ENCODE results near the gene YEATS2.

The YEATS2 gene

DNA sequence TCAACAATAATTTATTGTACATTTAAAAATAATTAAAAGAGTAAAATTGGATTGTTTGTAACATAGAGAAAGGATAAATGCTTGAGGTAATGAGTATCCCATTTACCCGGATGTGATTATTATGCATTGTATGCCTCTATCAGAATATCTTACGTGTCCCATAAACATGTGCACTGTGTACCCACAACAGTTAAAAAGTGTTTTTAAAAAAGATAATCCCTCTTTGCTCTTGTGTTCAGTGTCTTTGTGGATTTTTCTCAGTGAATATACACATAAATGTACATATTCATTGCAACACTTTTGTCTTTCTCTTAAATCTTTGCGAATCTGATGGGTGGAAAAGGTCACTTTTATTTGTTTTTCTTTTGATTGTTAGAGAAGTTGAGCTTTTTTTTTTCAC, 20.4 kb downstream of the YEATS2 start:
- intact Hi-C loops (cut with DNase I; ENCODE audit: low total_unique reads), result no loop called here
- TF ChIP-seq, protein P1, sequence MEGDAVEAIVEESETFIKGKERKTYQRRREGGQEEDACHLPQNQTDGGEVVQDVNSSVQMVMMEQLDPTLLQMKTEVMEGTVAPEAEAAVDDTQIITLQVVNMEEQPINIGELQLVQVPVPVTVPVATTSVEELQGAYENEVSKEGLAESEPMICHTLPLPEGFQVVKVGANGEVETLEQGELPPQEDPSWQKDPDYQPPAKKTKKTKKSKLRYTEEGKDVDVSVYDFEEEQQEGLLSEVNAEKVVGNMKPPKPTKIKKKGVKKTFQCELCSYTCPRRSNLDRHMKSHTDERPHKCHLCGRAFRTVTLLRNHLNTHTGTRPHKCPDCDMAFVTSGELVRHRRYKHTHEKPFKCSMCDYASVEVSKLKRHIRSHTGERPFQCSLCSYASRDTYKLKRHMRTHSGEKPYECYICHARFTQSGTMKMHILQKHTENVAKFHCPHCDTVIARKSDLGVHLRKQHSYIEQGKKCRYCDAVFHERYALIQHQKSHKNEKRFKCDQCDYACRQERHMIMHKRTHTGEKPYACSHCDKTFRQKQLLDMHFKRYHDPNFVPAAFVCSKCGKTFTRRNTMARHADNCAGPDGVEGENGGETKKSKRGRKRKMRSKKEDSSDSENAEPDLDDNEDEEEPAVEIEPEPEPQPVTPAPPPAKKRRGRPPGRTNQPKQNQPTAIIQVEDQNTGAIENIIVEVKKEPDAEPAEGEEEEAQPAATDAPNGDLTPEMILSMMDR (IDR thresholded peaks at IDR 0.05), result no peak
- Histone ChIP-seq H3K36me3 (peaks cover 36 to 62% (median 47%) of the 10 kb centered on the region in 3 donors), H3K9me3 (no peaks in the 10 kb centered on the region), H3K27me3 (no peaks in the 10 kb centered on the region), H3K4me1 (no peaks in the 10 kb centered on the region), H3K27ac (no peak overlapping the region), H3K4me3 (no peak overlapping the region)
- no peak for DNase-seq

DNA sequence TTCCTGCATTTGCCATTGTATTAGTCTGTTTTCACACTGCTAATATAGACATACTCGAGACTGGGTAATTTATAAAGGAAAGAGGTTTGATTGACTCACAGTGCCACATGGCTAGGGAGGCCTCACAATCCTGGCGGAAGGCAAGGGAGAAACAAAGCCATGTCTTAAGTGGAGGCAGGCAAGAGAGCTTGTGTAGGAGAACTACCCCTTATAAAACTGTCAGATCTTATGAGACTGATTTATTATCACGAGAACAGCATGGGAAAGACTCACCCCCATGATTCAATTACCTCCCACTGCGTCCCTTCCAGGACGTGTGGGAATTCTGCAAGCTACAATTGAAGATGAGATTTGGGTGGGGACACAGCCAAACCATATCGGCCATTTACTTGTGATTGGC, 27.8 kb downstream of the YEATS2 start:
- peaks cover 52 to 77% (median 68%) of the 10 kb centered on the region in 3 donors for H3K36me3 ChIP-seq
- H3K27me3 ChIP-seq, result no peaks in the 10 kb centered on the region
- H3K4me3 ChIP-seq, result no peak overlapping the region
- H3K27ac ChIP-seq, result no peak overlapping the region
- TF ChIP-seq, protein P1 (IDR thresholded peaks at IDR 0.05), result no peak
- no peaks in the 10 kb centered on the region for H3K9me3 ChIP-seq
- no peaks in the 10 kb centered on the region for H3K4me1 ChIP-seq
- no peak for DNase-seq
- intact Hi-C loops (cut with DNase I; ENCODE audit: low total_unique reads), result no loop called here

DNA sequence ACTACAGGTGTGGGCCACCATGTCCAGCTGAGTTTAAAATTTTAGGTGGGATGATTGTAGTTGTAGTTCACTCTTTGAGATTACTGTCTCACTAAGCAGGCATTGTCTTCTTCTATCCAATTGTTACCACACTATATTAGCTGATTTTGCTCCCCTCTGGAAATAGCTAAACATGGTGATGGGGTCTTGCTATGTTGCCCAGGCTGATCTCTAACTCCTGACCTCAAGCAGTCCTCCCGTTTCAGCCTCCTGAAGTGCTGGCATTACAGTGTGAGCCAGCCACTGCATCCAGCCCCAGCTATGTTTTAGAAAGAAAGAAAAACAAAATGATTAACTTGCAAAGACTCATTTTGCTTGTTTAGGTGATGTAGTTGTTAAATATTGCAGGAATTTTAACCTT, 30.6 kb downstream of the YEATS2 start:
- TF ChIP-seq, protein P1 (IDR thresholded peaks at IDR 0.05), result no peak
- intact Hi-C loops (cut with DNase I; ENCODE audit: low total_unique reads), result no loop called here

DNA sequence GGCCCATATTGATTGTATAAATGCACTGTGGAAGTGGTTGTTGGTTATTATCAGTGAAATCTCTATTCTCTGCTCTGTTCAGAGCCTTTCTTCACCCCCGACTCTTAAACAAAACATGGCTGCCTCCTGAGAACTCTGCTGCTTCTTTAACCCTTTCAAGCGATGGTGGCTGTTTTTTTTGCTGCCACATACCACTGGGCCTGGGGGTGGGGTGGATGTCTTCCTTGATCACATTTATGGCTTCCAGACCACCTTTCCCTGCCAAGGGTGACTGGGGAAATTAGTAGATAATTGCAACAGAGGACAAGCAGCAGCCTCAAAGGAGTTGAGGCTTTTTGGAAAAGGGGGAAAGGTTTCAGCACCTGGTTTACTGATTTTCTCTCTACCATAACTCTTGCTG, 32.8 kb downstream of the YEATS2 start:
- intact Hi-C loops (cut with DNase I; ENCODE audit: low total_unique reads), result no loop called here
- Histone ChIP-seq H3K27ac (no peak overlapping the region), H3K4me3 (no peak overlapping the region), H3K9me3 (no peaks in the 10 kb centered on the region), H3K36me3 (peaks cover 21 to 70% (median 56%) of the 10 kb centered on the region in 3 donors), H3K27me3 (no peaks in the 10 kb centered on the region), H3K4me1 (no peaks in the 10 kb centered on the region)
- TF ChIP-seq, protein P1 (IDR thresholded peaks at IDR 0.05), result no peak
- DNase-seq, result no peak

More for the DNA sequence above, 30.6 kb downstream of the YEATS2 start:
- no peak for DNase-seq
- no peak overlapping the region for H3K4me3 ChIP-seq
- H3K36me3 ChIP-seq, result peaks cover 38 to 76% (median 53%) of the 10 kb centered on the region in 3 donors
- H3K27me3 ChIP-seq, result no peaks in the 10 kb centered on the region
- H3K27ac ChIP-seq, result no peak overlapping the region
- no peaks in the 10 kb centered on the region for H3K9me3 ChIP-seq
- H3K4me1 ChIP-seq, result no peaks in the 10 kb centered on the region

DNA sequence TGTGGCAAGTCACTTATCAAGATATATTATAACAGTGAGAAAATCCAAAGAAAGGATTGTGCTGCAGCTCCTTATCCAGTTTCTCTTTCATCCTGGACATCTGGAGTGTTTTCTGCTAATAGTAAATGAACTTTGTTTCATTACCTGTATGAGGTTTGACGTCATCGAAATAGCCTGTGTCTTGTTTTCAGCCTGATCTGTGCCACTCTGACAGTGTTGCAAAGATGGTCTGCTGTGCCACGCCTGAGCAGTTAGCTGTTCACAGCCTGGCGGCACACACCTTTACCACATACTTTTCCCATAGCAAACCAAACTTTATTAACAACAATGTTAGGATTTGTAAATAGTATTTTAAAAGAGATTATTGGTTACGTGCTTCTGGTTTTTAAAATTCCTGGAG, 34.0 kb downstream of the YEATS2 start:
- intact Hi-C loops (cut with DNase I; ENCODE audit: low total_unique reads), result no loop called here
- TF ChIP-seq, protein P1 (IDR thresholded peaks at IDR 0.05), result no peak
- H3K4me1 ChIP-seq, result no peaks in the 10 kb centered on the region
- no peaks in the 10 kb centered on the region for H3K27me3 ChIP-seq
- no peak overlapping the region for H3K4me3 ChIP-seq
- peaks cover 26 to 72% (median 56%) of the 10 kb centered on the region in 3 donors for H3K36me3 ChIP-seq
- DNase-seq, result no peak
- H3K27ac ChIP-seq, result no peak overlapping the region
- no peaks in the 10 kb centered on the region for H3K9me3 ChIP-seq

DNA sequence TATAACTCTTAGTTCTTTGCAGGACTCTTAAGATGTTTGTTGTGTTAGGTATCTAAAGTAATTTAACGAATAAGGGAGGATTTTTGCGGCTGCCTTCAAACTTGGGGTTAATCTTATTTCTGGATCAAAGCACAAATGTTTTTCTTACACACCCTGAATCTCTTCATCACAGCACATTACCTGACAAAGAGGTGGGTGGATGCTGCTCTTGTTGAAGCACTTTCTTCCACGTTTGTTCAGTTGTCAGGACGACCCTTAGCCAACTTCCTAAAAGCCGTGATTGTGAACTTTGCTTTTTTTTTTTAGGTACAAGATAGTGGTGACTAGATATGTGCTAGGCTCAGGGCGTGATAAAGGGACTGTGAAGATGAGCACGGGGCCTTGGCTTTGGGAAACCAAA, 36.0 kb downstream of the YEATS2 start:
- Histone ChIP-seq H3K36me3 (peaks cover 23 to 75% (median 52%) of the 10 kb centered on the region in 3 donors), H3K4me1 (no peaks in the 10 kb centered on the region), H3K27ac (no peak overlapping the region), H3K9me3 (no peaks in the 10 kb centered on the region), H3K4me3 (no peak overlapping the region), H3K27me3 (no peaks in the 10 kb centered on the region)
- DNase-seq, result no peak
- intact Hi-C loops (cut with DNase I; ENCODE audit: low total_unique reads), result no loop called here
- TF ChIP-seq, protein P1 (IDR thresholded peaks at IDR 0.05), result no peak

Data from tibial artery (tissue), 4 donors.